Loucy (cell line): Measurements from ENCODE around the gene MAGEA6.
"Not testable (repeated sequence)": the region's sequence is repeated elsewhere in the genome, so short reads cannot be mapped to it uniquely, and the experiment has no call there.

Source experiments
- CTCF ChIP-seq: fragments of 200-600 bp; sonication (generic); conservative IDR thresholded peaks from 2 replicates; pipeline ENCODE4 v1.5.1; 2014; ENCODE audit warnings: mild to moderate bottlenecking, antibody characterized with exemption, low read length
- EZH2phosphoT487 ChIP-seq: fragments of 200-600 bp; IDR thresholded peaks from 2 replicates; pipeline ENCODE4 v1.6.1; 2018; ENCODE audit warnings: antibody characterized with exemption, mild to moderate bottlenecking, moderate library complexity, borderline replicate concordance

DNA sequence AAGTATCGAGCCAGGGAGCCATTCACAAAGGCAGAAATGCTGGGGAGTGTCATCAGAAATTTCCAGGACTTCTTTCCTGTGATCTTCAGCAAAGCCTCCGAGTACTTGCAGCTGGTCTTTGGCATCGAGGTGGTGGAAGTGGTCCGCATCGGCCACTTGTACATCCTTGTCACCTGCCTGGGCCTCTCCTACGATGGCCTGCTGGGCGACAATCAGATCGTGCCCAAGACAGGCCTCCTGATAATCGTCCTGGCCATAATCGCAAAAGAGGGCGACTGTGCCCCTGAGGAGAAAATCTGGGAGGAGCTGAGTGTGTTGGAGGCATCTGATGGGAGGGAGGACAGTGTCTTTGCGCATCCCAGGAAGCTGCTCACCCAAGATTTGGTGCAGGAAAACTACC, 33.0 kb downstream of the MAGEA6 start:
- TF ChIP-seq CTCF, EZH2phosphoT487: not testable (repeated sequence)
